Uterus (tissue), 4 donors: ENCODE results near the gene OR10A5. TPM values are rescaled to one million over a fixed set of nuclear protein-coding genes. Genes with fewer than 3 reads are reported as not detected.
"Not testable (repeated sequence)": the region's sequence is repeated elsewhere in the genome, so short reads cannot be mapped to it uniquely, and the experiment has no call there.

Experiments used
- DNase-seq, 2 donors: peaks; one replicate each; pipeline ENCODE4 v3.0.0-alpha.2; 2019 to 2020
- H3K27ac ChIP-seq, 2 donors: fragments of 200-600 bp; sonication (generic); 1 replicate in 1 of 2; 2 replicates in 1 of 2; pipeline ENCODE4 v1.5.1; 2016 to 2018
- H3K27me3 ChIP-seq, 2 donors: fragments of 200-600 bp; sonication (generic); one replicate each; pipeline ENCODE4 v1.5.1; 2018 to 2019; ENCODE audit warnings: control low read depth in 1 of 2
- H3K36me3 ChIP-seq, 2 donors: fragments of 200-600 bp; sonication (generic); one replicate each; pipeline ENCODE4 v1.5.1; 2019; ENCODE audit warnings: control low read depth in 1 of 2
- H3K4me1 ChIP-seq, 2 donors: fragments of 200-600 bp; sonication (generic); one replicate each; pipeline ENCODE4 v1.5.1; 2018 to 2019; ENCODE audit warnings: control low read depth in 1 of 2
- H3K4me3 ChIP-seq, 2 donors: fragments of 200-600 bp; sonication (generic); 1 replicate in 1 of 2; 2 replicates in 1 of 2; pipeline ENCODE4 v1.5.1; 2018 to 2019; ENCODE audit warnings: mild to moderate bottlenecking in 1 of 2
- H3K9me3 ChIP-seq, 2 donors: fragments of 200-600 bp; sonication (generic); one replicate each; pipeline ENCODE4 v1.5.1; 2019; ENCODE audit warnings: control low read depth in 1 of 2
- CTCF ChIP-seq, 4 experiments: fragments of 200-600 bp in 2 of 4; fragments of 450-650 bp in 2 of 4; sonication (generic) in 2 of 4; IDR thresholded peaks; one replicate each; pipeline ENCODE4 v1.5.1; 2016 to 2019; ENCODE audit warnings: antibody characterized with exemption in 4 of 4, mild to moderate bottlenecking in 2 of 4, moderate library complexity in 1 of 4
- POLR2A ChIP-seq, 2 donors: fragments of 450-650 bp; IDR thresholded peaks; one replicate each; pipeline ENCODE4 v1.6.1; 2016; ENCODE audit warnings: antibody characterized with exemption in 2 of 2, mild to moderate bottlenecking in 1 of 2, moderate library complexity in 1 of 2
- intact Hi-C: fragments of 100-400 bp; cut with DNase I; formaldehyde crosslinking; loops from one replicate; pipeline ENCODE4 v1.15.1; 2023; ENCODE audit warnings: low total_unique reads
- total RNA-seq, 4 donors: library from RNA; depleted of rRNA in 3 of 4; stranded (reverse); fragments of >200 nt in 3 of 4; gene quantifications; one replicate each; pipeline versions ENCODE4 v1.1.0 to v1.2.4, GENCODE V29; 2014 to 2023
- donor health status: DM: yes; HTN: yes; CAD: no.

Gene OR10A5
- total RNA-seq, 4 donors from 2014 or later = not detected

GRCh38 chr11:6871278-6871677, 25.8 kb downstream of the OR10A5 start:
- Histone ChIP-seq H3K36me3 (no peaks in the 10 kb centered on the region), H3K27me3 (no peaks in the 10 kb centered on the region), H3K27ac (no peak overlapping the region), H3K9me3 (no peaks in the 10 kb centered on the region), H3K4me3 (no peak overlapping the region), H3K4me1 (no peaks in the 10 kb centered on the region)
- intact Hi-C loops = no loop called here
- TF ChIP-seq CTCF (IDR thresholded peaks at IDR 0.05) = no peak
- no peak for TF ChIP-seq POLR2A (IDR thresholded peaks at IDR 0.05)
- no peak for DNase-seq

GRCh38 chr11:6875761-6876160, 30.3 kb downstream of the OR10A5 start:
- H3K9me3 ChIP-seq = no peaks in the 10 kb centered on the region
- TF ChIP-seq CTCF (IDR thresholded peaks at IDR 0.05) = no peak
- TF ChIP-seq POLR2A (IDR thresholded peaks at IDR 0.05) = no peak
- no peak overlapping the region for H3K4me3 ChIP-seq
- H3K27me3 ChIP-seq = no peaks in the 10 kb centered on the region
- H3K36me3 ChIP-seq = no peaks in the 10 kb centered on the region
- no peak overlapping the region for H3K27ac ChIP-seq
- no peak for DNase-seq
- H3K4me1 ChIP-seq = no peaks in the 10 kb centered on the region
- intact Hi-C loops = no loop called here

- DNase-seq = no peak
- TF ChIP-seq POLR2A (IDR thresholded peaks at IDR 0.05) = no peak
- TF ChIP-seq CTCF (IDR thresholded peaks at IDR 0.05) = no peak
- Histone ChIP-seq H3K27ac (no peak within 1 kb of the TSS), H3K27me3 (no peaks in the 10 kb centered on the region), H3K4me3 (no peak within 1 kb of the TSS), H3K9me3 (no peaks in the 10 kb centered on the region), H3K4me1 (no peaks in the 10 kb centered on the region), H3K36me3 (no peaks in the 10 kb centered on the region)
- intact Hi-C loops = no loop called here
Observed at GRCh38 chr11:6876325-6876724, 30.8 kb downstream of the OR10A5 start, which contains the start of gene OR10A4. Gene OR10A4, plus strand, starts transcription at chr11:6876625. Its CDS starts 23 bp downstream, at chr11:6876648.

GRCh38 chr11:6876914-6877313, 31.4 kb downstream of the OR10A5 start:
- H3K4me3 ChIP-seq = no peak overlapping the region
- H3K27ac ChIP-seq = no peak overlapping the region
- no peak for DNase-seq
- no peaks in the 10 kb centered on the region for H3K4me1 ChIP-seq
- intact Hi-C loops = no loop called here
- no peaks in the 10 kb centered on the region for H3K36me3 ChIP-seq
- TF ChIP-seq POLR2A (IDR thresholded peaks at IDR 0.05) (no peak), CTCF (IDR thresholded peaks at IDR 0.05) (no peak)
- no peaks in the 10 kb centered on the region for H3K27me3 ChIP-seq
- no peaks in the 10 kb centered on the region for H3K9me3 ChIP-seq

- Histone ChIP-seq H3K4me1 (no peaks in the 10 kb centered on the region), H3K27ac (no peak overlapping the region), H3K9me3 (no peaks in the 10 kb centered on the region), H3K4me3 (no peak overlapping the region), H3K27me3 (no peaks in the 10 kb centered on the region), H3K36me3 (no peaks in the 10 kb centered on the region)
- no peak for TF ChIP-seq POLR2A (IDR thresholded peaks at IDR 0.05)
- TF ChIP-seq CTCF (IDR thresholded peaks at IDR 0.05) = no peak
- DNase-seq = no peak
- intact Hi-C loops = no loop called here
Observed at GRCh38 chr11:6882751-6883150, 37.3 kb downstream of the OR10A5 start.

- H3K27ac ChIP-seq, H3K9me3 ChIP-seq, H3K4me1 ChIP-seq, H3K27me3 ChIP-seq, intact Hi-C loops, H3K36me3 ChIP-seq, H3K4me3 ChIP-seq, DNase-seq: not testable (repeated sequence)
Observed at GRCh38 chr11:6887711-6888110, 42.2 kb downstream of the OR10A5 start.
